ENCODE data around the gene IFNG.

DNA sequence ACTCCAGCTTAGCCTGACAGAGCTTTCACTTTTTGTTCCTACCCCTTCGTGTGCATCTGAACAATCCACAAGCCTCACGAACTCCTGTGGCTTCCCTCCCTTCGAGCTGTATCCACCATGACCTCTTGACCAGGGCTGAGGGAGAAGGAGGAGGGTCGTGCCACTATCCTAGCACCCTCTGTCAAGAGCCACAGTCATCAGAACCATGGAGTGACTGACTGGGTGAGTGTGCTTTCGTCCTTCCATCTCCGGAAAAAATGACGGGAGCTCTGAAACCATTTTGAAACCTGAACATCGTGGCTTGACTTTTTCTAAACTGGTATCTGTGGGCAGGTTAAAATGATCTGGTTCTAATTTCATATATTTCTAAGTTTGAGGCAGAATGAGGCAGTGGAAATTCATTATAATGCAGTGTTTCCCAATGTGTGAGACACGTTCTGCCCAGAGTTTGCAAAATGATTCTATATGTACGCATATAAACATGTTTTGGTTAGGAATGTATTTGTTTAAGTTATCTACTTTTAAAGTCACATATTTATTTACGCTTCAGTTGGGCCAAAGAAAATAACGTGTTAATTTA is 39.1 kb upstream of the IFNG start:
- TF ChIP-seq, protein P1, sequence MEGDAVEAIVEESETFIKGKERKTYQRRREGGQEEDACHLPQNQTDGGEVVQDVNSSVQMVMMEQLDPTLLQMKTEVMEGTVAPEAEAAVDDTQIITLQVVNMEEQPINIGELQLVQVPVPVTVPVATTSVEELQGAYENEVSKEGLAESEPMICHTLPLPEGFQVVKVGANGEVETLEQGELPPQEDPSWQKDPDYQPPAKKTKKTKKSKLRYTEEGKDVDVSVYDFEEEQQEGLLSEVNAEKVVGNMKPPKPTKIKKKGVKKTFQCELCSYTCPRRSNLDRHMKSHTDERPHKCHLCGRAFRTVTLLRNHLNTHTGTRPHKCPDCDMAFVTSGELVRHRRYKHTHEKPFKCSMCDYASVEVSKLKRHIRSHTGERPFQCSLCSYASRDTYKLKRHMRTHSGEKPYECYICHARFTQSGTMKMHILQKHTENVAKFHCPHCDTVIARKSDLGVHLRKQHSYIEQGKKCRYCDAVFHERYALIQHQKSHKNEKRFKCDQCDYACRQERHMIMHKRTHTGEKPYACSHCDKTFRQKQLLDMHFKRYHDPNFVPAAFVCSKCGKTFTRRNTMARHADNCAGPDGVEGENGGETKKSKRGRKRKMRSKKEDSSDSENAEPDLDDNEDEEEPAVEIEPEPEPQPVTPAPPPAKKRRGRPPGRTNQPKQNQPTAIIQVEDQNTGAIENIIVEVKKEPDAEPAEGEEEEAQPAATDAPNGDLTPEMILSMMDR (conservative IDR thresholded peaks at IDR 0.05 in 1 of 2, IDR thresholded peaks at IDR 0.05 in 1 of 2; ENCODE audit: low read depth in 1 of 2, low read length in 2 of 2) = no peak
- no peak for TF ChIP-seq EZH2 (IDR thresholded peaks at IDR 0.05; ENCODE audit: low read length, missing control alignments)
